Colonic mucosa (tissue), 4 donors: Measurements from ENCODE around the gene PI4K2A. TPM values are rescaled to one million over a fixed set of nuclear protein-coding genes. Genes with fewer than 3 reads are reported as not detected.
"Not testable (repeated sequence)": the region's sequence is repeated elsewhere in the genome, so short reads cannot be mapped to it uniquely, and the experiment has no call there.

Source experiments
- DNase-seq: peaks from one replicate; pipeline ENCODE4 v3.0.0-alpha.2; 2020
- H3K27ac ChIP-seq: fragments of 200-600 bp; one replicate; pipeline ENCODE4 v1.8.0; 2021
- H3K27me3 ChIP-seq: fragments of 200-600 bp; one replicate; pipeline ENCODE4 v1.8.0; 2021
- H3K36me3 ChIP-seq: fragments of 200-600 bp; one replicate; pipeline ENCODE4 v1.8.0; 2021
- H3K4me1 ChIP-seq: fragments of 200-600 bp; one replicate; pipeline ENCODE4 v1.8.0; 2021; ENCODE audit warnings: mild to moderate bottlenecking
- H3K4me3 ChIP-seq: fragments of 200-600 bp; one replicate; pipeline ENCODE4 v1.8.0; 2021
- H3K9ac ChIP-seq, 2 donors: one replicate each; pipeline ENCODE4 v1.7.0; 2013; ENCODE audit warnings: control low read depth in 2 of 2, low read depth in 2 of 2, low read length in 2 of 2
- H3K9me3 ChIP-seq: fragments of 200-600 bp; one replicate; pipeline ENCODE4 v1.8.0; 2021
- intact Hi-C: fragments of 100-400 bp; cut with DNase I; formaldehyde crosslinking; loops from one replicate; pipeline ENCODE4 v1.14.1; 2022
- total RNA-seq, 2 donors: library from RNA; stranded (reverse); fragmentation: NEBNext Ultra II Directional in 1 of 2; extraction: Animal tissue kit (Norgen Biotek cat#: 25700) in 1 of 2; gene quantifications; one replicate each; pipeline ENCODE4 v1.2.1, GENCODE V29; 2021
- TF ChIP-seq, protein P1 (sequence below): fragments of 200-600 bp; IDR thresholded peaks from one replicate; pipeline ENCODE4 v1.8.0; 2022; ENCODE audit warnings: antibody characterized with exemption, mild to moderate bottlenecking
- donor health status: healthy.
- donor health status: DM: no; HTN: no; CAD: no.
- donor health status: DM: no; HTN: no; CAD: no.

Gene PI4K2A
- total RNA-seq, 2 donors from 2014 or later, result 10.6 to 11.0 TPM

DNA sequence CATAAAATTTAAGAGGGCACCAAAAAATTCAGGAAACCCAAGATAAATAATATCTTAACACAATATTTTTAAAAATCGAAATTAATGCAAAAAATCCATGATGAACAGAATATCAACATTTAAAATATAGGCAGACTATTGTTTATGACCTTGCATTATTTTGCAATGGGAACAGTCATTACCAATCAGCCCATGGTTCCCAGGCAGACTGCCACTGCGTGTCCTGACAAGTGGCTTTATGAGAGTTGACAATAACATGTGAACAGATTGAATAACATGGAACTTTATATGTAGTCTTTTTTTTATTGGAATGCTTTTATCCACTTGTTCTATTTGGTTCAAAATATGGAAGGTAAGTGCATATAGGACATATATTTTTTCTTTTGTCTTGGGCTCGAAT is 49.7 kb downstream of the PI4K2A start:
- H3K27me3 ChIP-seq, result no peaks in the 10 kb centered on the region
- H3K27ac ChIP-seq, result no peak overlapping the region
- H3K9ac ChIP-seq, result no peak overlapping the region

DNA sequence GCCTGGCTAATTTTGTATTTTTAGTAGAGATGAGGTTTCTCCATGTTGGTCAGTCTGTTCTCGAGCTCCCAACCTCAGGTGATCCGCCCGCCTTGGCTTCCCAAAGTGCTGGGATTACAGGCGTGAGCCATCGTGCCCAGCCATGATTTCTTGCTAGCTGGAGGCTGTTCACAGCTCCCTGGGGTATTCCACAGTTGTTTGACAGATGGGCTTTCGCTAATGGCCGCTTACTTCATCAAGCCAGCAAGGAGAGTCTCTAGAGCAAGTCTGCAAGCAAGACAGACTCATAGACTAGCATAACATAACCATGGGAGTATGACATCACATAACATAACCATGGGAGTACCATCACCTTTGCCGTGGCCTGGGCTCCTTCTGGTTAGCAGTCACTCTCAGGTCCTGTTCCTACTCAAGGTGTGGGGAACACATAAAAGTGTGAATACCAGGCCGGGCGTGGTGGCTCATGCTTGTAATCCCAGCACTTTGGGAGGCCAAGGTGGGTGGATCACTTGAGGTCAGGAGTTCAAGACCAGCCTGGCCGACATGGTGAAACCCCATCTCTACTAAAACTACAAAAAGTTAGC is 57.7 kb downstream of the PI4K2A start:
- peak overlapping the region in 1 of 2 donors; percentile 1 for H3K9ac ChIP-seq
- H3K4me1 ChIP-seq, H3K4me3 ChIP-seq, DNase-seq, H3K27me3 ChIP-seq, H3K9me3 ChIP-seq, intact Hi-C loops, H3K36me3 ChIP-seq, H3K27ac ChIP-seq: not testable (repeated sequence)

More for the DNA sequence above, 49.7 kb downstream of the PI4K2A start:
- peaks cover 9% of the 10 kb centered on the region for H3K4me1 ChIP-seq
- H3K36me3 ChIP-seq, result no peaks in the 10 kb centered on the region
- TF ChIP-seq, protein P1, sequence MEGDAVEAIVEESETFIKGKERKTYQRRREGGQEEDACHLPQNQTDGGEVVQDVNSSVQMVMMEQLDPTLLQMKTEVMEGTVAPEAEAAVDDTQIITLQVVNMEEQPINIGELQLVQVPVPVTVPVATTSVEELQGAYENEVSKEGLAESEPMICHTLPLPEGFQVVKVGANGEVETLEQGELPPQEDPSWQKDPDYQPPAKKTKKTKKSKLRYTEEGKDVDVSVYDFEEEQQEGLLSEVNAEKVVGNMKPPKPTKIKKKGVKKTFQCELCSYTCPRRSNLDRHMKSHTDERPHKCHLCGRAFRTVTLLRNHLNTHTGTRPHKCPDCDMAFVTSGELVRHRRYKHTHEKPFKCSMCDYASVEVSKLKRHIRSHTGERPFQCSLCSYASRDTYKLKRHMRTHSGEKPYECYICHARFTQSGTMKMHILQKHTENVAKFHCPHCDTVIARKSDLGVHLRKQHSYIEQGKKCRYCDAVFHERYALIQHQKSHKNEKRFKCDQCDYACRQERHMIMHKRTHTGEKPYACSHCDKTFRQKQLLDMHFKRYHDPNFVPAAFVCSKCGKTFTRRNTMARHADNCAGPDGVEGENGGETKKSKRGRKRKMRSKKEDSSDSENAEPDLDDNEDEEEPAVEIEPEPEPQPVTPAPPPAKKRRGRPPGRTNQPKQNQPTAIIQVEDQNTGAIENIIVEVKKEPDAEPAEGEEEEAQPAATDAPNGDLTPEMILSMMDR, result no peak
- H3K4me3 ChIP-seq, result no peak overlapping the region
- no peaks in the 10 kb centered on the region for H3K9me3 ChIP-seq
- intact Hi-C loops, result no loop called here
- no peak for DNase-seq

DNA sequence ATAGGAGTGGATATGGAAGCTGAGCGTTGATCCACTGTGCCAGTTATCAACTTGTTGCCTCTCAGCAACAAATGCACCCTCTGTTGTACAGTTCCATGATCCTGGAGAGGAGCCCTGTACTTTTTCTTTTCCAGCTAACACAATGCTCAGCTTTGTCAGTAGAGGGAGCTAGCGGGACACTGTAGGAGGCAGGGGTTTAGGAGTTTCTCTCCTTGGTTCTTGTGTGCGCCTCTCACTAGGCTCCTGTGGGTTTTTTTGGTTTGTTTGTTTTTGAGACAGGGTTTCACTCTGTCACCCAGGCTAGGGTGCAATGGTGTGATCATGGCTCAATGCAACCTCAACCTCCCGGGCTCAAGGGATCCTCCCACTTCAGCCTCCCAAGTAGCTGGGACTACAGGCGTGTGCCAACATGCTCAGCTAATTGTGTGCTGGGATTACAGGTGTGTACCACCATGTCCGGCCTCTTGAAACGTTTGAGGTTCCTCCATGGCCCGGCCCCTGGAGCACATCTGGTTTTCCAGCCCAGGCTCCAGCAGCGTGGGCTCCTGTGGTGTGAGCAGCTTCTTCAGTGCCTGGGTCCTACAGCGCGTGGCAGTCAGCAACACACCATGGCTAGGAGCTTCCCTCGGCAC is 61.1 kb downstream of the PI4K2A start:
- TF ChIP-seq, protein P1, result peak; percentile 81
- Histone ChIP-seq H3K9ac (peak overlapping the region in 1 of 2 donors; percentile 34), H3K9me3 (no peaks in the 10 kb centered on the region), H3K4me3 (no peak overlapping the region), H3K4me1 (no peaks in the 10 kb centered on the region), H3K27me3 (no peaks in the 10 kb centered on the region), H3K27ac (no peak overlapping the region), H3K36me3 (no peaks in the 10 kb centered on the region)
- DNase-seq, result peak; percentile 72
- intact Hi-C loops, result no loop called here

DNA sequence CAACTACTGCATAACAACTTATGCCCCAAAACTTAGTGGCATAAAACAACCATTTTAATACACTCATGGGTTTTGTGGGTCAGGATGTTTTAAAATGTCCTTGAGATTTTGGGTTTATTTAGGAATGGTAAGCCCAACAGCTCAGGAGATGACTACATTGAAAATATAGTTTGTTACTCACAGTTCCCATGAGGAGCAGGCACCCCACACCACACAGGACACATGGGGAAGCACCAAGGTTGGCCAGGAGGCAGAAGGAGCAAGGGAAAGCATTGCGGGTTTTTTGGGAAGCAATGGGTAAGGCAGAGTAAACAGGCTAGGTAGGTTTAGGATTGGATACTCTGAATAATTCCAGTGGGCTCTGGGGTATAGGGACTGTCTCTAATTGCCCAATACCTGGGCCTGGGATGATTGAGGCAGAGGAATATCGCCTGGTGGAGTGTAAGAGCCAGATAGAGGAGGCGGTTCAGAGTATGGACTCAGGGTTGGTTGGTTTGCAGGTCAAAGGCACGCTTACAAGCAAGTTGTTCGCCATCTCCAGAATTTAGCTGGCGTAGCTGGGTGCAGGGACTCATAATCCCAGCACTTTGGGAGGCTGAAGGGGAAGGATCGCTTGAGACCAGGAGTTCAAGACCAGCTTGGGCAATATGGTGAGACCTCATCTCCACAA is 63.1 kb downstream of the PI4K2A start:
- no peak for DNase-seq
- H3K4me3 ChIP-seq, result no peak overlapping the region
- H3K9me3 ChIP-seq, result no peaks in the 10 kb centered on the region
- TF ChIP-seq, protein P1, result no peak
- no peaks in the 10 kb centered on the region for H3K27me3 ChIP-seq
- no peaks in the 10 kb centered on the region for H3K4me1 ChIP-seq
- H3K36me3 ChIP-seq, result no peaks in the 10 kb centered on the region
- intact Hi-C loops, result no loop called here
- no peak overlapping the region for H3K27ac ChIP-seq
- H3K9ac ChIP-seq, result no peak overlapping the region

DNA sequence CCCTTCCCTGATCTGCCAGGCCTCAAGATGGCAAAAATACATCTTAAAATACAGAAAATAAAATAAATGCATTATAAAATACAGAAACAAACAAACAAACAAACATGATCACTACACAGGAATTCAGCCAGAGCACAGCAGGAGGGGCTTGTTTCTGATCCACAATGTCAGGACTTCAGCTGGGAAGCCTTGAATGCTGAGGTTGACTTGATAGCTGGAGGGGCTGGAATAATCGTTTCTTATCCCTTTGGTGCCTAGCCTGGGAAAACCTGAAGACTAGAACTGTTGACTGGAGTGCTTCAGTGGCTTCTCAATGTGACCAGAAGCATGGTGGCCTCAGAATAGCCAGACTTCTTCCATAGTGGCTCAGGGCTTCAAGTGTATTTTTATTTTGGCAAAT is 63.9 kb downstream of the PI4K2A start:
- intact Hi-C loops, result no loop called here
- no peak overlapping the region for H3K27ac ChIP-seq
- TF ChIP-seq, protein P1, result no peak
- H3K4me3 ChIP-seq, result no peak overlapping the region
- no peaks in the 10 kb centered on the region for H3K36me3 ChIP-seq
- no peaks in the 10 kb centered on the region for H3K27me3 ChIP-seq
- no peaks in the 10 kb centered on the region for H3K4me1 ChIP-seq
- no peaks in the 10 kb centered on the region for H3K9me3 ChIP-seq
- no peak overlapping the region for H3K9ac ChIP-seq
- DNase-seq, result no peak
